ENCODE measurements around the gene ENO3.

ENO3 gene

DNA sequence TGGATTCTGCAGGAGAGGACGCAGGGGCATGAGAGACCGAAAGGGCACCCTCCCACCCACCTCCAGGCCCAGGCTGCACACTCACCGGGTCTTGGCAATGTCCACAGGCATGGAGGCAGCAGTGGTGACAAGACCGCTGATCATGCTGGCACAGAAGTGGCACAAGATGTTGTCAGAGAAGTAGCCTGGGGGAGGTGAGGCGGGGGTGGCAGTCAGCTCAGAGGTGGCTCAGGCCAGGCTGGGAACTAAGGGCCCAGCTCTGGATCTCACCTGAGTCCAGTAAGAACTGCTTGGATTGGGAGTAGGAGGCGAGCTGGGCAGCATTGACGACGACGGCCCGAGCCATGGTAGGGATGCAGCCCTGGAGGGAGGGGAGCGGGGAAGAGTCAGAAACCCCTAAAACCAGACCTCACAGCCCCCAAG lies 12.8 kb upstream of the ENO3 start:
- no peak for DNase-seq

DNA sequence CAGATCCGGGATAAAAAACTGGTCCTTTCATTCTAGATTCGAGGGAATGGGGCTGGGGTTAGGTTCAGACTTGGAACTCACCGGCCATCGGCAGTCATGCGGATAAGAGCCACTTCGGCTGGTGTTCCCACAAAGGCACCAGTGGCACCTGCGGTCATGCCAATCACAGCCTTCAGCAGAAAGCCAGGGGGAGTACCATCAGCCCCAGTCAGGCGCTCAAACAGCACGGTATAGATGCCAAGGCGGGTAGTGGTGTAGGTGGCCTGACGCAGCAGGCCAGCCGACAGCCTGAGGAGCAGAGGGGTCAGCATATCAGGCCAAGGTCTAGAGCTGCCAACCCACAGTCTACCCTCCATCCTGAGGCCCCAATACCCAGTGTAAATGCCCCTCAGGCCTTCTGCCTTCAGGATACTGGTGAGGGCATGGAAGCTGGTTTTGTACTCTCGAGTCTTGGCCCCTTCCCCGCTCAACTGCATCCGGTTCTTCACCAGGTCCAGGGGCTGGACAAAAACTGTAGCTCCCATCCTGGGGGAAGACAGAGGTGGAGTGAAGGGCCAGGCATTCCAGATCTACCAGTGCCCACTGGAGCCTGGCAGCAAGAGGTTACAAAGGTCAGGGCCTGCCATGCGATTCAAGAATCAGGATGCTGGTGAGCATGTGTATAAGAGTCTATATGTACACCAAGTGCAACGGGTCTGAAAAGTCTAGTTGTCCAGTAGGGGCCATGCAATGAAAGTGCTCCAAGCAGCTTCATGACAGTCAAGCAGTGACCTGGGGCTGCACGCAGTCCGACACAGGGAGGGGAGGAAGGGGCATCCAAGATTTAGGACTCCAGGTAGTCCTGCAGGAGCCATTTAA lies 12.0 kb upstream of the ENO3 start:
- DNase-seq: no peak

DNA sequence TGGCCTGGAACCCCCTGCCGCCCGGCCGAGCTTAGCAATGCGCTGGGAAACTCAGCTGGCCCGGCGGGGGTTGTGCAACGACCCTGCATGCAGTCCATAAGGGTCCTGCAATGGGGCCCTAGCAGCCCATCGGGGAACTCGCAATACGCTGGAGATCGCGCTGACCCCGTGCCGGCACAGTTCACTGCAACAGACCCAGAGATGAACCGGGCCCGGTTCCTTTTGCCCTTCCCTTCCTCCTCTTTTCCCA lies 11.4 kb upstream of the ENO3 start:
- peak; percentile 35 for DNase-seq

GRCh38 chr17:4939796-4940554 lies 10.9 kb upstream of the ENO3 start, which contains the start of the genes RNF167 and SLC25A11:
TSS of gene RNF167 (plus strand) at chr17:4940268. CDS start at chr17:4940910, 642 bp downstream.
TSS of gene SLC25A11 (minus strand) at chr17:4940046. CDS start at chr17:4939910, 136 bp downstream.
- DNase-seq: peak; percentile 92

DNA sequence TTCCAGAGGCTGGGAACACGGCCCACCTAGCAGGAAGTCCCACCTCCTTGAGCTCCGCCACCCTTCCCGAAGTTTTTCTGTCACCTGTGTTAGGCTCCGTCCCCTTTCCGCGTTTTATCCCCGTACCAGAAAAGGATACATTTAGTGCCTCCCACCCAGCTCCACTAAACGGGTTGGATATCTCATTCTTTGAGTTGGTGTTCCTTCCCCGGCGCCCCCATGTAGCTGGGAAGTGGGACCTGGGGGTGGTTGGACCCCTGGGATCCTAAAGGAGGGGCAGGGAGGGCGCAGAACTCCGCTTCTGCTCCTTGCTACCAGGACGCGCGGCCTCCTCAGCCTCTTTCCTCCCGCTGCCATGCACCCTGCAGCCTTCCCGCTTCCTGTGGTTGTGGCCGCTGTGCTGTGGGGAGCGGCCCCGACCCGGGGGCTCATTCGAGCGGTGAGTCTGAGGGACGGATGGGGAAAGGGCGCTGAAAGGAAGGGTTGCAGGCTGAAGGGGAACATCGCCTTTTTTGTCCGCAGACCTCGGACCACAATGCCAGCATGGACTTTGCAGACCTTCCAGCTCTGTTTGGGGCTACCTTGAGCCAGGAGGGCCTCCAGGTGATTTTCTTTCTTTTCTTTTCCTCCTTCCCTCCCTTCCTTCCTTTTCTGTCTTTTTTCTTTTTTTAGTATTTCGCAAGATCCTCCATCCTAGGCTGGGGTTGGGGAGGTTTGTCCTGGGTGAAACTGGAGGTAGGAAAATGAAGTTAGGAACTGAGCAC lies 10.2 kb upstream of the ENO3 start:
- peak; percentile 41 for DNase-seq

- DNase-seq: no peak
Observed at GRCh38 chr17:4941319-4941610, 9.7 kb upstream of the ENO3 start.

GRCh38 chr17:4942760-4943508 lies 8.0 kb upstream of the ENO3 start:
- DNase-seq: no peak

DNA sequence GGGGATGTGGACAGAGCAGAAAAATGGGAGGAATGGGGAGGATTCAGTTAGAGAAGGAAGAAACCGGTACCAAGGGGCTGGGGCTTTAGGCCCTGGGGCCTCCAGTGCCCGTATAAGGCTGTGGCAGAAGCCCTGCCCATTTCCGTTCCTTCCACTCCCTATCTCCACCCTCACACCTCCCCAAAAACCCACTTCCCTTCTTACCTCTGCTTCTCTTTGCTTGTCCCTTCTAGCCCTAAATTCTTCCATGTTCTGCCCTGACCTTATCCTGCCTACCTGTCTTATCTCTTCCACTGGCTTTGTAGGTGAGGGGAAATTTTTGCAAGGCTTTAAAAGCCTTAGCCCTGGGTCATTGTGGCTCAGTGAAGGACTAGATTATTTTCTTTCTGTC lies 6.8 kb upstream of the ENO3 start:
- DNase-seq: no peak

GRCh38 chr17:4944554-4945175 lies 6.3 kb upstream of the ENO3 start:
- DNase-seq: peak; percentile 42

- DNase-seq: peak; percentile 87
Observed at GRCh38 chr17:4945176-4945943, 5.6 kb upstream of the ENO3 start.

DNA sequence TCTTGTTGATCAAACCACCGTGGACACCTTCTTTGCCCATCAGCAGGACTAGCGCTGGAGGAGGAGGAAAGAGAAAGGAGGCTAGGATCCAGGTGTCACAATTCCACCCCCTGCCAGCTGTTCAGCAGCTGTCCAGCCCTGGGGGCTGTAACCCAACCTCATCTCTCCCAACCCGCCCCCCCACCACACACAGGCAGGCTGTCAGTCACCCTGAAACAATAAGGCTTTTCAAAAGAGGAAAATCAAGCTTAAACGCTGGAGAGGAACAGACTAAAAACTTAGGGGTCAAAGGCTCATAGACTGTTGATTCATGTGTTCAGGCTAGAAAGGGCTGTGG lies 5.0 kb upstream of the ENO3 start:
- DNase-seq: no peak

- DNase-seq: no peak
Observed at GRCh38 chr17:4946312-4946976, 4.5 kb upstream of the ENO3 start.

DNA sequence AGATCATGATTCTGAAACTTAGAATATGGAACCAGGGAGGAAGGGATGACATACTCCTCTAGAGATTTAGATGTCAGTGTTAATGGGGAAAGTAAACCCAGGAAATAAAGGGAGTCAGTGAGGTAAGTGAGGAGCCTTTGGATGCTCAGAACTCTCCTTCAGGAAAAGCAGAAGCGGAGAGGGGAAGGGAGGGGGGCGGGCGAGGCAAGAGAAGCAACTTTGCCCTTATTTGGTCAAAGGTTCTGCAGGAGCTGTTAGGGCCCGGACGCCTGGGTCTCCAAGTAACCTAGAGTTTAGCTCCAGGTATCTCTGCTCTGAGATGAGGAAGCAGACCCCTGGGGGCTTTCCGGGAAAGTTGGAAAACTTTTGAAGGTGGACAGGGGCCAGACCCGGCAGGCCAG lies 3.9 kb upstream of the ENO3 start:
- no peak for DNase-seq

DNA sequence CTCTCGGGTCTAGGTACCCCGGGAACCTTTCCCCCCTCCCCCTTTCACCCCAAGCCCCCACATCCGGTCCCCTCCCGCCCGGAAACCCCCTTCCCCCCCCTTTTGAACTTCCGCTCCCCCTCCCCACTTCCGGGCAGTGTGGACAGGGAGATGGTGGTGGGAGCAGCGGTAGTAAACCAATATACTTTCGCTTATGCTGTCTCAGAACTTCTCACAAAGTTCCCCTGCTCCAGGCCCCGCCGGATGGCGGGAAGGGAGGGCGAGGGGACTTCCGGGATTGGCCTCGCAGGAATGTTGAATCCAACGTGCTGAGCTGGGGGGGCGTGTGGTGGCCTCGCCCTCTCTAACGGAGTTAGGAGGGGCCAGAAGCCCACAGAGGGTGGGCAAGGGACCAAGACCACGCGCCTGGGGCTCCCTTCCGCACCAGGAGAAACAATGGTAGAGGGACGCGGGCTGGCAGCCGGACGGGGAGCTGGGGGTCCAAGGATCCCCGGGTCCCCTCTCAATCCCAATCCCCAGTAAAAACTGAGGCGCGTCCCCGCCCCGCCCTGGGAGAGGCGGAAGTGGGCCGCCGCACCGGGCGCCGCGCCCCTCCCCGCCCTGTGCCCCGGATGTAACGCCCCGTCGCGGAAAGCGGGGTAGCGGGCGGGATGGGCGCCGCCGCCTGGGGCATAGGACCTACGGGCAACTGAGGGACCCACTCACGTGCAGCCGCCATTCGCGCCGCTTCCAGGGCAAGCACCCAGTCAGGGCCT lies 3.3 kb upstream of the ENO3 start:
- DNase-seq: peak; percentile 68

- peak; percentile 88 for DNase-seq
Observed at GRCh38 chr17:4948166-4948930, 2.6 kb upstream of the ENO3 start, which contains the start of gene PFN1. TSS of gene PFN1 (minus strand) at chr17:4948530. CDS start at chr17:4948394, 136 bp downstream.

DNA sequence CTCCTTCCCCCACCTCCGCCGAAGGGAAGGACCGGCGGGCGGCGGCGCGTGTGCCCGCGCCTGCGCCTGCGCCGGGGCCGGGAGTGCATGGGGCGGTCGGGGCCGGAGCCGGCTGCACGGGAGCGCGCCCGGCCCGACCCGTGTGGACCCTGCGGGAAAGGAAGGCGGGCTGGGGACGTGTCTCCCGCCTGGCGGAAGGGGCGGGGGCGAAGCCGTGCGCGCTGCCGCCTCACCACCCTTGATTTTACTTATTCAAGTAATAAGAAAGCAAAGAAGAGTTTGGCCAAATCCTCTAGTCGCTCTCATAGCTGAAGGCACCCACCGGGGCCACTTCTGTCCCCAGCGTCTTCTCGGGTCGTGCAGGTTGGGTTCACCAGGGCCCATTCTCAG lies 2.0 kb upstream of the ENO3 start:
- DNase-seq: peak; percentile 66

- peak; percentile 74 for DNase-seq
Observed at GRCh38 chr17:4949321-4950074, 1.4 kb upstream of the ENO3 start.

GRCh38 chr17:4950075-4950745 lies 709 bp upstream of the ENO3 start:
- peak; percentile 70 for DNase-seq

Measured in activated CD8-positive, alpha-beta memory T cell treated with anti-CD3 and anti-CD28 coated beads, Interleukin-2, amount 50 U/mL, for 4 hours (primary cell).